OCI-LY3 (cell line): ENCODE measurements around the gene SLC28A1.

Experiments used
- CTCF ChIP-seq: fragments of 200-600, 300-600 bp; sonication (generic); IDR thresholded peaks from 2 replicates; pipeline ENCODE4 v1.5.1; 2014; ENCODE audit warnings: antibody characterized with exemption, low read length, low read depth
- EZH2phosphoT487 ChIP-seq: fragments of 200-600 bp; shearing (Covaris generic); IDR thresholded peaks from 2 replicates; pipeline ENCODE4 v1.6.1; 2018; ENCODE audit warnings: antibody characterized with exemption, mixed run types, low read depth

DNA sequence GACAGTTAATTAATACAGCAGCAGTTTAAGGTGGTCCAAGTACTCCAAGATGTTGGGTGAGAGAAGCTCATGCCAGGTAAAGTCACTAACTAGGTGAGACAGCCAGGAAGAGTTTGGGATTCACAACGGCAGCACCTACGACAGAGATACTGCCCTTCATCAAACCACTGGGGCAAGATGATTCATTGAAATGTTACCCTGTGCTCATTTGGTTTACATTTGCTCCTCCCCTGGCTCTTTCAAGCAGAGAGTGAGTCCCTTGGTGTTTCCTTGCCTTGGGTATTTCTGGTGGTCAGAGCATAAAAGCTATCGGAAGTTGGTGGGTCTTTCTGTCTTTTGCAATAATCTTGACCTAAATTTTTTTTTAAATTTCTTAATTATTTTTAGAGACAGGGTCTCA, 77.2 kb downstream of the SLC28A1 start:
- TF ChIP-seq CTCF (no peak), EZH2phosphoT487 (no peak)
